Upper lobe of left lung (tissue), 6 donors: Measurements from ENCODE around the gene RAP2A. TPM values are rescaled to one million over a fixed set of nuclear protein-coding genes. Genes with fewer than 3 reads are reported as not detected.

ENCODE experiments used
- ATAC-seq, 2 donors: fragments of 200-7000 bp; cut with Tn5 transposase; one replicate each; pipeline ENCODE4 v1.9.1; 2022; ENCODE audit warnings: mild to moderate bottlenecking in 2 of 2, moderate library complexity in 2 of 2; ENCODE audit not compliant: low FRiP score in 2 of 2
- DNase-seq, 2 donors: peaks; one replicate each; pipeline ENCODE4 v3.0.0-alpha.2; 2019 to 2020
- H3K27ac ChIP-seq, 4 donors: fragments of 200-600 bp; sonication (generic); one replicate each; pipeline ENCODE4 v1.5.1; 2016 to 2019
- H3K27me3 ChIP-seq, 4 donors: fragments of 200-600 bp; sonication (generic); one replicate each; pipeline ENCODE4 v1.5.1; 2017 to 2019
- H3K36me3 ChIP-seq, 4 donors: fragments of 200-600 bp; sonication (generic); one replicate each; pipeline ENCODE4 v1.5.1; 2016 to 2019
- H3K4me1 ChIP-seq, 4 donors: fragments of 200-600 bp; sonication (generic); one replicate each; pipeline ENCODE4 v1.5.1; 2018 to 2019
- H3K4me3 ChIP-seq, 4 donors: fragments of 200-600 bp; sonication (generic); one replicate each; pipeline ENCODE4 v1.5.1; 2017 to 2019; ENCODE audit warnings: mild to moderate bottlenecking in 2 of 4, moderate library complexity in 1 of 4
- H3K9me3 ChIP-seq, 4 donors: fragments of 200-600 bp; sonication (generic); one replicate each; pipeline ENCODE4 v1.5.1; 2018 to 2019
- EP300 ChIP-seq, 4 donors: sonication (generic); formaldehyde crosslinking; IDR thresholded peaks; one replicate each; pipeline ENCODE4 v1.5.1; 2017; ENCODE audit warnings: antibody characterized with exemption in 4 of 4, control low read depth in 2 of 4
- POLR2A ChIP-seq, 4 donors: fragments of 450-650 bp; IDR thresholded peaks; one replicate each; pipeline ENCODE4 v1.5.1; 2016 to 2017; ENCODE audit warnings: antibody characterized with exemption in 4 of 4, mild to moderate bottlenecking in 2 of 4
- POLR2AphosphoS5 ChIP-seq, 2 donors: sonication (generic); formaldehyde crosslinking; IDR thresholded peaks; one replicate each; pipeline ENCODE4 v1.5.1; 2017; ENCODE audit warnings: antibody characterized with exemption in 2 of 2
- WGBS, 2 donors: methylation state at CpG; one replicate each; pipeline ENCODE4 v1.1.5; 2017 to 2018; 5-methylcytosine and 5-hydroxymethylcytosine counted together
- total RNA-seq, 6 donors: library from RNA; depleted of rRNA in 4 of 6; stranded (reverse); fragments of >200 nt in 4 of 6; gene quantifications; one replicate each; pipeline versions ENCODE4 v1.1.0 to v1.2.1, GENCODE V29; 2016 to 2021
- TF ChIP-seq, protein P1 (sequence below), 6 experiments: fragments of 450-650 bp in 4 of 6; fragments of 200-600 bp in 2 of 6; sonication (generic) in 2 of 6; IDR thresholded peaks; one replicate each; pipeline ENCODE4 v1.5.1; 2016 to 2019; ENCODE audit warnings: antibody characterized with exemption in 6 of 6
- donor health status: DM: no; HTN: no; CAD: no; lungs with moderate emphysema.
- donor health status: DM: no; HTN: yes; CAD: no; lungs with severe emphysema.

The RAP2A gene
- total RNA-seq, 6 donors from 2014 or later: 17.8 to 55.4 (median 31.5) TPM

DNA sequence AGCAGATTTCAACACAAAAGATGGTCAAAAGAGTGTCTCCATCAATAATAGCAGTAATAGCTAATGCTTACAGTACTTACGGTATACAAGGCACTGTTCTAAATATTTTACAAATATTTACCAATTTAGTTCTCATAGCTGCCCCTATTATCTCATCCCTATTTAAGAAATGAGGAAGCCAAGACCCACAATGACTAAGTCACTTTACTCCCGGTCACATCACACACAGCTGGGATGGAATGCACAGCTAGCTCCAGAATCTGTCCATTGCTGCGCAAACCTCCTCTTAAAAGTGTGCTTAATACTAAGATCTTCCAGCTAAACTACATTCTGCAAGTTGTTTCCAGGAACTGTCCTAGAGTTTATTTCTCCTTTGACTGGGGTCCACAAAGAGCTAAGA lies 63.4 kb downstream of the RAP2A start:
- ATAC-seq (no peak), DNase-seq (no peak)
- no peaks in the 10 kb centered on the region for H3K9me3 ChIP-seq
- no peaks in the 10 kb centered on the region for H3K4me1 ChIP-seq
- no peak overlapping the region for H3K4me3 ChIP-seq
- TF ChIP-seq POLR2AphosphoS5 (IDR thresholded peaks at IDR 0.05) (no peak), POLR2A (IDR thresholded peaks at IDR 0.05) (no peak), EP300 (IDR thresholded peaks at IDR 0.05) (no peak)
- TF ChIP-seq, protein P1, sequence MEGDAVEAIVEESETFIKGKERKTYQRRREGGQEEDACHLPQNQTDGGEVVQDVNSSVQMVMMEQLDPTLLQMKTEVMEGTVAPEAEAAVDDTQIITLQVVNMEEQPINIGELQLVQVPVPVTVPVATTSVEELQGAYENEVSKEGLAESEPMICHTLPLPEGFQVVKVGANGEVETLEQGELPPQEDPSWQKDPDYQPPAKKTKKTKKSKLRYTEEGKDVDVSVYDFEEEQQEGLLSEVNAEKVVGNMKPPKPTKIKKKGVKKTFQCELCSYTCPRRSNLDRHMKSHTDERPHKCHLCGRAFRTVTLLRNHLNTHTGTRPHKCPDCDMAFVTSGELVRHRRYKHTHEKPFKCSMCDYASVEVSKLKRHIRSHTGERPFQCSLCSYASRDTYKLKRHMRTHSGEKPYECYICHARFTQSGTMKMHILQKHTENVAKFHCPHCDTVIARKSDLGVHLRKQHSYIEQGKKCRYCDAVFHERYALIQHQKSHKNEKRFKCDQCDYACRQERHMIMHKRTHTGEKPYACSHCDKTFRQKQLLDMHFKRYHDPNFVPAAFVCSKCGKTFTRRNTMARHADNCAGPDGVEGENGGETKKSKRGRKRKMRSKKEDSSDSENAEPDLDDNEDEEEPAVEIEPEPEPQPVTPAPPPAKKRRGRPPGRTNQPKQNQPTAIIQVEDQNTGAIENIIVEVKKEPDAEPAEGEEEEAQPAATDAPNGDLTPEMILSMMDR (IDR thresholded peaks at IDR 0.05): no peak
- no peaks in the 10 kb centered on the region for H3K27me3 ChIP-seq
- H3K27ac ChIP-seq: no peak overlapping the region
- no peaks in the 10 kb centered on the region for H3K36me3 ChIP-seq
- 75 to 92% methylated on average over 3 of the region's 3 CpGs for WGBS, 2 donors

DNA sequence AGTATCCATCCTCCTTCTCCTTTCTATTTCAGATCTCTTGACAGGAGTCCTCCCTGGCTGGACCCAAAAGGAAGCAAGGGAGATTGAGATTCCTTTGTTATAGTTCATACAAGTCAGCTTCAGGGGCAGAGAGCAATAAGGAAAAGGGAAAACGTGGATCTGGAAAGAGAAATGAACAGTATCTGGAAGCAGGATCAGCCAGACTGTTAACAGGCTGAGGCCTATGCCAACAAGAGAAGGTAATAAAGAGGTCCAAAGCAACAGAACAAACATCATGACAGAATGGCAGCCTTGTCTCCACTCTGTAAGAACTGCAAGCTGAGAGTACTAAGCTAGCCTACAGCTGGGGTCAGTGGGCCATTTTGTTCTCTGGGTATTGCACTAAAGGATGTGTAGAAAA lies 64.5 kb downstream of the RAP2A start:
- no peaks in the 10 kb centered on the region for H3K4me1 ChIP-seq
- TF ChIP-seq POLR2AphosphoS5 (IDR thresholded peaks at IDR 0.05) (no peak), EP300 (IDR thresholded peaks at IDR 0.05) (no peak), POLR2A (IDR thresholded peaks at IDR 0.05) (no peak)
- TF ChIP-seq, protein P1 (IDR thresholded peaks at IDR 0.05): no peak
- H3K36me3 ChIP-seq: no peaks in the 10 kb centered on the region
- DNase-seq (no peak), ATAC-seq (no peak)
- H3K27ac ChIP-seq: no peak overlapping the region
- H3K27me3 ChIP-seq: no peaks in the 10 kb centered on the region
- 70 to 86% methylated on average over 1 of the region's 1 CpG for WGBS, 2 donors
- H3K9me3 ChIP-seq: no peaks in the 10 kb centered on the region
- H3K4me3 ChIP-seq: no peak overlapping the region

DNA sequence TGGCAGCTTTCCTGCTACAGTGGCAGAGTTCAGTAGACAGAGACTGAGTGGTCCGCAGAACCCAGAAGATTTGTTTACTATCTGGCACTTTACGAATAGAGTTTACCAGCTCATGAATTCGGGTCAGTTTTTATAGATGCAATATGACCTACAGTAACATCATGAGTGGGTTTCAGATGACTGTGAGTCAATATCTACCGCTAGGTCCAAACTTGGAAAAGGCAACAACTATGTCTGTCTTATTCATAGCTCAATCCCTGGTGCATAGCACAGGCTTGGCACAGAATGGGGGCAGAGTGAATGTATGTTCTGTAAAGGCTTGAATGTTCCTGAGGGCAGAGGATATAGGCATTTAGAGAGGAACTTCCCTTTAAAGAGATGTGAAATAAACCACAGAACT lies 65.2 kb downstream of the RAP2A start:
- Histone ChIP-seq H3K27ac (no peak overlapping the region), H3K36me3 (no peaks in the 10 kb centered on the region), H3K4me3 (no peak overlapping the region), H3K4me1 (no peaks in the 10 kb centered on the region), H3K27me3 (no peaks in the 10 kb centered on the region), H3K9me3 (no peaks in the 10 kb centered on the region)
- no peak for ATAC-seq
- 94 to 95% methylated on average over 4 of the region's 4 CpGs for WGBS, 2 donors
- DNase-seq: no peak
- TF ChIP-seq POLR2A (IDR thresholded peaks at IDR 0.05): no peak
- no peak for TF ChIP-seq EP300 (IDR thresholded peaks at IDR 0.05)
- TF ChIP-seq POLR2AphosphoS5 (IDR thresholded peaks at IDR 0.05): no peak
- TF ChIP-seq, protein P1 (IDR thresholded peaks at IDR 0.05): no peak

DNA sequence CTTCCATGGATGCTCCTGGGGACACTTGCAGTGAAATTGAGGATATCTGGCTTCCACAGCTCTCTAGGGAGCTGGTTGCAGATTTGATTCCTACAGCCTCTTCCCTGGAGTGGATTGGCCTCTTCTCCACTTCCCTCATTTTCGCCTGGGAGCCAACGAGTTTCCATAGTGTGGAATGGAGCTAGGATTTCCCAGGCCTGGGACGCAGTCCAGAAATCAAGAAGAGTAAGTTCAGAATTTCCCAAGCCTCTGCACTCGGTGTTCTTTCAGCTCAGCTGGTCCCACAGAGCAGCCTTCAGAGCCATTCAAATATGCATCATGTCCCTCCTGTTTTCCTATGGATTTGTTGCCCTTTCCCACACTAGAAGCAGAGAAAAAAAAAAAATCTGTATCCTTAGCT lies 68.2 kb downstream of the RAP2A start:
- WGBS, 2 donors: 50 to 58% methylated on average over 4 of the region's 4 CpGs
- H3K36me3 ChIP-seq: no peaks in the 10 kb centered on the region
- no peak for TF ChIP-seq POLR2AphosphoS5 (IDR thresholded peaks at IDR 0.05)
- TF ChIP-seq EP300 (IDR thresholded peaks at IDR 0.05): no peak
- no peak for TF ChIP-seq POLR2A (IDR thresholded peaks at IDR 0.05)
- TF ChIP-seq, protein P1 (IDR thresholded peaks at IDR 0.05): no peak
- DNase-seq: no peak
- H3K4me1 ChIP-seq: no peaks in the 10 kb centered on the region
- no peak overlapping the region for H3K27ac ChIP-seq
- ATAC-seq: no peak
- H3K4me3 ChIP-seq: no peak overlapping the region
- no peaks in the 10 kb centered on the region for H3K27me3 ChIP-seq
- H3K9me3 ChIP-seq: no peaks in the 10 kb centered on the region

DNA sequence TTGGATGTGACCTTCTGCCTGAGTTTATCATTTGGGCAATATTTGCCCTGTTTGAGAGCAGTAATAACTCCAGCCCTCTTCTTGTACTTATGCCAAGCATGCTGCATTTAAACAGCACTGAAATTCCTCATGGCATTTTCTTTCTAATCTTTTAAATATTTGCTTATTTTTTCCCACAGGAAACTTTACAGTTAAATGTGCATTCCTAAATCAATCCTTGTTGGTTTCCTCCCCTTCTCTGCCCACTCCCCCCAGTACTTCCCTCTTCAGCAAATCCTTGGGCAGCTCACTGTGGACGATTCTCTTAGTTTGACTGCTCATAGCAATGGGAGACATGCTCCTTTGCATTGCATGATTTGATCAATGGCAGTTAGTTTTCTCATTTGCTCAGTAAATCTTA lies 68.7 kb downstream of the RAP2A start:
- TF ChIP-seq POLR2AphosphoS5 (IDR thresholded peaks at IDR 0.05) (no peak), EP300 (IDR thresholded peaks at IDR 0.05) (no peak), POLR2A (IDR thresholded peaks at IDR 0.05) (no peak)
- TF ChIP-seq, protein P1 (IDR thresholded peaks at IDR 0.05): no peak
- Histone ChIP-seq H3K27ac (no peak overlapping the region), H3K36me3 (no peaks in the 10 kb centered on the region), H3K4me3 (no peak overlapping the region), H3K9me3 (no peaks in the 10 kb centered on the region), H3K4me1 (no peaks in the 10 kb centered on the region), H3K27me3 (no peaks in the 10 kb centered on the region)
- DNase-seq (no peak), ATAC-seq (no peak)
- WGBS, 2 donors: 15 to 26% methylated on average over 1 of the region's 1 CpG
